Liver (tissue), 9 donors: Measurements from ENCODE around the gene CDKN2AIPNL. TPM values are rescaled to one million over a fixed set of nuclear protein-coding genes. Genes with fewer than 3 reads are reported as not detected.

ENCODE experiments used
- DNase-seq: peaks from one replicate; pipeline ENCODE4 v3.0.0-alpha.2; 2017; ENCODE audit warnings: low spot score
- H3K27ac ChIP-seq, 2 donors: one replicate each; pipeline ENCODE4 v1.7.0; 2013; ENCODE audit warnings: inconsistent platforms in 2 of 2, low read length in 2 of 2, control low read depth in 1 of 2, low read depth in 1 of 2, mild to moderate bottlenecking in 1 of 2
- H3K27me3 ChIP-seq, 4 donors: one replicate each; pipeline versions ENCODE4 v1.6.1 to v1.7.0; 2013; ENCODE audit warnings: low read length in 3 of 4, inconsistent platforms in 1 of 4, mild to moderate bottlenecking in 1 of 4, moderate library complexity in 1 of 4; ENCODE audit not compliant: control insufficient read depth in 4 of 4, insufficient read depth in 4 of 4
- H3K36me3 ChIP-seq, 4 donors: one replicate each; pipeline versions ENCODE4 v1.6.1 to v1.7.0; 2013; ENCODE audit warnings: low read length in 3 of 4, mild to moderate bottlenecking in 3 of 4, low read depth in 1 of 4, moderate library complexity in 1 of 4; ENCODE audit not compliant: control insufficient read depth in 4 of 4, insufficient read depth in 3 of 4
- H3K4me1 ChIP-seq, 4 donors: one replicate each; pipeline versions ENCODE4 v1.6.1 to v1.7.0; 2013; ENCODE audit warnings: low read length in 3 of 4, mild to moderate bottlenecking in 3 of 4, moderate library complexity in 1 of 4; ENCODE audit not compliant: control insufficient read depth in 4 of 4, insufficient read depth in 4 of 4
- H3K4me3 ChIP-seq, 3 donors: one replicate each; pipeline versions ENCODE4 v1.6.1 to v1.7.0; 2013; ENCODE audit warnings: low read length in 3 of 3, control low read depth in 1 of 3, low read depth in 1 of 3, mild to moderate bottlenecking in 1 of 3
- H3K9ac ChIP-seq, 2 donors: one replicate each; pipeline ENCODE4 v1.7.0; 2013; ENCODE audit warnings: low read length in 2 of 2, mild to moderate bottlenecking in 2 of 2, moderate library complexity in 2 of 2, control low read depth in 1 of 2, low read depth in 1 of 2
- H3K9me3 ChIP-seq, 4 donors: one replicate each; pipeline versions ENCODE4 v1.6.1 to v1.7.0; 2013; ENCODE audit warnings: low read length in 3 of 4; ENCODE audit not compliant: control insufficient read depth in 4 of 4
- EGR1 ChIP-seq, 2 donors: IDR thresholded peaks; 2 replicates each; pipeline ENCODE4 v1.6.1; 2016 to 2018; ENCODE audit warnings: antibody characterized with exemption in 2 of 2, low read depth in 2 of 2
- FOXA1 ChIP-seq: IDR thresholded peaks from 2 replicates; pipeline ENCODE4 v1.6.1; 2016; ENCODE audit warnings: antibody characterized with exemption
- FOXA2 ChIP-seq: IDR thresholded peaks from 2 replicates; pipeline ENCODE4 v1.6.1; 2016; ENCODE audit warnings: antibody characterized with exemption
- GABPA ChIP-seq, 2 donors: IDR thresholded peaks in 1 of 2; conservative IDR thresholded peaks in 1 of 2; 2 replicates each; pipeline ENCODE4 v1.6.1; 2016; ENCODE audit warnings: antibody characterized with exemption in 2 of 2, mild to moderate bottlenecking in 1 of 2, moderate library complexity in 1 of 2
- HNF4A ChIP-seq, 2 donors: conservative IDR thresholded peaks; 2 replicates each; pipeline ENCODE4 v1.6.1; 2016; ENCODE audit warnings: antibody characterized with exemption in 2 of 2, mild to moderate bottlenecking in 2 of 2
- HNF4G ChIP-seq: IDR thresholded peaks from 2 replicates; pipeline ENCODE4 v1.6.1; 2016; ENCODE audit warnings: antibody characterized with exemption
- JUND ChIP-seq, 2 donors: IDR thresholded peaks; 2 replicates each; pipeline ENCODE4 v1.6.1; 2016; ENCODE audit warnings: antibody characterized with exemption in 2 of 2
- RAD21 ChIP-seq, 2 donors: IDR thresholded peaks; 2 replicates each; pipeline ENCODE4 v1.6.1; 2016; ENCODE audit warnings: antibody characterized with exemption in 2 of 2, mild to moderate bottlenecking in 2 of 2
- RXRA ChIP-seq, 2 donors: IDR thresholded peaks; 2 replicates each; pipeline ENCODE4 v1.6.1; 2017 to 2018; ENCODE audit warnings: antibody characterized with exemption in 2 of 2, mild to moderate bottlenecking in 1 of 2
- SP1 ChIP-seq: IDR thresholded peaks from 2 replicates; pipeline ENCODE4 v1.6.1; 2018; ENCODE audit warnings: antibody characterized with exemption, mild to moderate bottlenecking
- TAF1 ChIP-seq: conservative IDR thresholded peaks from 2 replicates; pipeline ENCODE4 v1.6.1; 2016; ENCODE audit warnings: antibody characterized with exemption, mild to moderate bottlenecking
- YY1 ChIP-seq: IDR thresholded peaks from 2 replicates; pipeline ENCODE4 v1.6.1; 2016; ENCODE audit warnings: antibody characterized with exemption, mild to moderate bottlenecking
- WGBS: extraction: QIAGEN DNeasy Blood & Tissue Kit; methylation state at CpG from one replicate; pipeline ENCODE4 v1.1.7; 2013; 5-methylcytosine and 5-hydroxymethylcytosine counted together
- polyA plus RNA-seq, 2 donors: library from polyadenylated mRNA; stranded (reverse) in 1 of 2; unstranded in 1 of 2; fragments of 200-250 nt in 1 of 2; fragments of >200 nt in 1 of 2; fragmentation: Nextera tagmentation in 1 of 2; extraction: Ambion mirVana in 1 of 2; gene quantifications; one replicate each; pipeline versions ENCODE4 v1.2.1 to v1.2.3, GENCODE V29; 2013 to 2015
- total RNA-seq, 2 donors: library from RNA; depleted of rRNA; stranded (reverse); fragments of >200 nt; gene quantifications; one replicate each; pipeline ENCODE4 v1.2.3, GENCODE V29; 2014
- TF ChIP-seq, protein P1 (sequence below): IDR thresholded peaks from 2 replicates; pipeline ENCODE4 v1.6.1; 2016; ENCODE audit warnings: antibody characterized with exemption
- TF ChIP-seq, protein P2 (sequence below): IDR thresholded peaks from 2 replicates; pipeline ENCODE4 v1.6.1; 2016; ENCODE audit warnings: antibody characterized with exemption, mild to moderate bottlenecking
- TF ChIP-seq, protein P3 (sequence below): IDR thresholded peaks from 2 replicates; pipeline ENCODE4 v1.6.1; 2016; ENCODE audit warnings: antibody characterized with exemption
- TF ChIP-seq, protein P4 (sequence below): fragments of 150-350 bp; IDR thresholded peaks from 2 replicates; pipeline ENCODE4 v1.5.1; 2017; ENCODE audit warnings: improper control_type of control experiment, low read depth, low read length; ENCODE audit not compliant: missing input control
- donor health status: healthy.
- donor health status: healthy.
- donor health status: healthy.
- donor health status: healthy.
- donor health status: healthy.

CDKN2AIPNL gene
- total and polyA plus RNA-seq, 4 donors, result 7.2 to 13.3 (median 9.3) TPM

DNA sequence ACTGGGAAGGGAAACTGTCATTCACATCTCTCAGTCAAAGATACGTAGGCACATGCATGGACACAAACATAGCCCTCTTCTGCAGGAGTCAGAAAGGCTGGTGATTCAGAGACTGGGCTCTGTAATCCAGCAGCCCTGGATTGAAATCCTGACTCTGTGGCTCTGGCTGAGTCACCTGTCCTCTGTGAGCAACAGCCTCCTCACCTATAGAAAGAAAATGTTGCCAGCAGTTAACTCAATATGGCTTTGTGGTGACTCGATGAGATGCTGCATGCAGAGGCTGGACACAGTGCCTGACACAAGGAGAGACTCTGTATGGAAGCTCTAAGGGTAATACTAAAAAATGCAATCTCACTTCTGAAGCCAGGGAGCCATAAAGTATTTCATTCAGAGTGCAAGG lies 23.9 kb upstream of the CDKN2AIPNL start:
- 88% methylated on average over 2 of the region's 2 CpGs for WGBS
- Histone ChIP-seq H3K4me3 (no peak overlapping the region), H3K4me1 (peaks cover 11 to 42% (median 34%) of the 10 kb centered on the region in 4 donors), H3K9me3 (no peaks in the 10 kb centered on the region), H3K36me3 (no peaks in the 10 kb centered on the region), H3K27me3 (no peaks in the 10 kb centered on the region), H3K27ac (no peak overlapping the region), H3K9ac (no peak overlapping the region)
- no peak for DNase-seq
- TF ChIP-seq, protein P1, sequence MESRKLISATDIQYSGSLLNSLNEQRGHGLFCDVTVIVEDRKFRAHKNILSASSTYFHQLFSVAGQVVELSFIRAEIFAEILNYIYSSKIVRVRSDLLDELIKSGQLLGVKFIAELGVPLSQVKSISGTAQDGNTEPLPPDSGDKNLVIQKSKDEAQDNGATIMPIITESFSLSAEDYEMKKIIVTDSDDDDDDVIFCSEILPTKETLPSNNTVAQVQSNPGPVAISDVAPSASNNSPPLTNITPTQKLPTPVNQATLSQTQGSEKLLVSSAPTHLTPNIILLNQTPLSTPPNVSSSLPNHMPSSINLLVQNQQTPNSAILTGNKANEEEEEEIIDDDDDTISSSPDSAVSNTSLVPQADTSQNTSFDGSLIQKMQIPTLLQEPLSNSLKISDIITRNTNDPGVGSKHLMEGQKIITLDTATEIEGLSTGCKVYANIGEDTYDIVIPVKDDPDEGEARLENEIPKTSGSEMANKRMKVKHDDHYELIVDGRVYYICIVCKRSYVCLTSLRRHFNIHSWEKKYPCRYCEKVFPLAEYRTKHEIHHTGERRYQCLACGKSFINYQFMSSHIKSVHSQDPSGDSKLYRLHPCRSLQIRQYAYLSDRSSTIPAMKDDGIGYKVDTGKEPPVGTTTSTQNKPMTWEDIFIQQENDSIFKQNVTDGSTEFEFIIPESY, result no peak

DNA sequence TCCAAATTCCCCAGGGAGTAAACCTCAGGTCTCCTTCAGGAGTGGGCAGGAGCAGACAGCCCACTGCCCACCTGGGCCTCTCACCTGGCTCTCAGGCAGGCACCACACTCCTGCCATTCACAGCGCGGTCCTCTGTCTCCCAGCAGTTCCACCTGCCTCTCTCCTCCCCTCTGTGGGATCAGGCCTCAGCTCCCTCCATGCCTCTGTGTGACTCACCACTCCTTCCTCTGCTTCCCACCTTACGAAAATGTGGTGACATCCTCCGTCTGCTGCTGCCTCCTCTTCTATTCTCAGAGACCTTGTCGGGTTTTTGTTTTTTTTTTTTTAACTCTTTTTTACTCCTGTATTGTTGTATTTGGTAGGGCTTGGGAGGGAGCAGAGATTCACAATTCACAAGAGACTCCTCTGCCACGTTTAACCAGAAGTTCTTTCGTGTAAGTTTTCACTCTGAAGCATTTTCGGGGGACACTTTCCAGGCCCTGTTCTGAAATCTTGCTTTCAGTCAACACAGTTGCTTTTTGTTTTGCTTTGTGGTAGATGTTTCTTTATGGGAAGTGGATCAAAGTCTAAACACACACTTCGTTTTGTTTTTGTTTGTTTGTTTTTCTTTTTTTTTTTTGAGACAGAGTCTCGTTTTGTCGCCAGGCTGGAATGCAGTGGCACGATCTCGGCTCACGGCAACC lies 21.1 kb upstream of the CDKN2AIPNL start:
- Histone ChIP-seq H3K9me3 (no peaks in the 10 kb centered on the region), H3K27me3 (no peaks in the 10 kb centered on the region), H3K36me3 (no peaks in the 10 kb centered on the region), H3K27ac (peak overlapping the region; percentile 60 to 67), H3K9ac (peak overlapping the region in 1 of 2 donors; percentile 81), H3K4me3 (peak overlapping the region in 1 of 3 donors; percentile 16), H3K4me1 (peaks cover 10 to 28% (median 22%) of the 10 kb centered on the region in 4 donors)
- DNase-seq, result no peak
- TF ChIP-seq, protein P2, sequence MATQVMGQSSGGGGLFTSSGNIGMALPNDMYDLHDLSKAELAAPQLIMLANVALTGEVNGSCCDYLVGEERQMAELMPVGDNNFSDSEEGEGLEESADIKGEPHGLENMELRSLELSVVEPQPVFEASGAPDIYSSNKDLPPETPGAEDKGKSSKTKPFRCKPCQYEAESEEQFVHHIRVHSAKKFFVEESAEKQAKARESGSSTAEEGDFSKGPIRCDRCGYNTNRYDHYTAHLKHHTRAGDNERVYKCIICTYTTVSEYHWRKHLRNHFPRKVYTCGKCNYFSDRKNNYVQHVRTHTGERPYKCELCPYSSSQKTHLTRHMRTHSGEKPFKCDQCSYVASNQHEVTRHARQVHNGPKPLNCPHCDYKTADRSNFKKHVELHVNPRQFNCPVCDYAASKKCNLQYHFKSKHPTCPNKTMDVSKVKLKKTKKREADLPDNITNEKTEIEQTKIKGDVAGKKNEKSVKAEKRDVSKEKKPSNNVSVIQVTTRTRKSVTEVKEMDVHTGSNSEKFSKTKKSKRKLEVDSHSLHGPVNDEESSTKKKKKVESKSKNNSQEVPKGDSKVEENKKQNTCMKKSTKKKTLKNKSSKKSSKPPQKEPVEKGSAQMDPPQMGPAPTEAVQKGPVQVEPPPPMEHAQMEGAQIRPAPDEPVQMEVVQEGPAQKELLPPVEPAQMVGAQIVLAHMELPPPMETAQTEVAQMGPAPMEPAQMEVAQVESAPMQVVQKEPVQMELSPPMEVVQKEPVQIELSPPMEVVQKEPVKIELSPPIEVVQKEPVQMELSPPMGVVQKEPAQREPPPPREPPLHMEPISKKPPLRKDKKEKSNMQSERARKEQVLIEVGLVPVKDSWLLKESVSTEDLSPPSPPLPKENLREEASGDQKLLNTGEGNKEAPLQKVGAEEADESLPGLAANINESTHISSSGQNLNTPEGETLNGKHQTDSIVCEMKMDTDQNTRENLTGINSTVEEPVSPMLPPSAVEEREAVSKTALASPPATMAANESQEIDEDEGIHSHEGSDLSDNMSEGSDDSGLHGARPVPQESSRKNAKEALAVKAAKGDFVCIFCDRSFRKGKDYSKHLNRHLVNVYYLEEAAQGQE, result no peak
- TF ChIP-seq SP1, result peak; percentile 65
- no peak for TF ChIP-seq FOXA1
- TF ChIP-seq HNF4A (conservative IDR thresholded peaks at IDR 0.05), result peak; percentile 54 to 64
- TF ChIP-seq FOXA2, result peak; percentile 48
- 48% methylated on average over 14 of the region's 14 CpGs for WGBS

DNA sequence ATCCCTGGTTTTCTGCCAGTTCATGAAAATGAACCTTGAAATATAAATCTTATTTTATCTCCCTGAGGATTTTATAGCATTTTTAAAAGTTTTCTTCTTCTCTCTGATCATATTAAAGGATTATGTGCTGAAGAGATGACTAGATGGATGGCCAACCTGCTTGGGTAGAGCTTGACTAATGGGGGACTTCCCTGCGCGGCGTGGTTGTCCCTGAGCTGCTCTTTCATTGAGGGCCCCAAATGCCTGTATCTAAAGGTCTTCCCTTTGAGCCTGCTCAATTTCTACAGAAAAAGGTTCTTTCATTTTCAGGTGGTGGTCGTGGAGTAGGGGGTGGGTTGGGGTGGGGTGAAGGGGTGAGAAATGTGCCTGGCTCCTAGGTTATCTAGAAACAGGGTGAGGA lies 20.5 kb upstream of the CDKN2AIPNL start:
- no peaks in the 10 kb centered on the region for H3K9me3 ChIP-seq
- H3K36me3 ChIP-seq, result no peaks in the 10 kb centered on the region
- no peak overlapping the region for H3K27ac ChIP-seq
- 92% methylated on average over 4 of the region's 4 CpGs for WGBS
- no peak for DNase-seq
- no peak overlapping the region for H3K9ac ChIP-seq
- H3K27me3 ChIP-seq, result no peaks in the 10 kb centered on the region
- H3K4me3 ChIP-seq, result no peak overlapping the region
- peaks cover 5 to 22% (median 16%) of the 10 kb centered on the region in 4 donors for H3K4me1 ChIP-seq
- TF ChIP-seq RAD21 (IDR thresholded peaks at IDR 0.05), result no peak
- TF ChIP-seq, protein P2, result no peak
- no peak for TF ChIP-seq GABPA (IDR thresholded peaks at IDR 0.05 in 1 of 2, conservative IDR thresholded peaks at IDR 0.05 in 1 of 2)
- no peak for TF ChIP-seq YY1
- TF ChIP-seq EGR1 (IDR thresholded peaks at IDR 0.05; ENCODE audit: low read depth in 2 of 2), result no peak
- TF ChIP-seq, protein P3, sequence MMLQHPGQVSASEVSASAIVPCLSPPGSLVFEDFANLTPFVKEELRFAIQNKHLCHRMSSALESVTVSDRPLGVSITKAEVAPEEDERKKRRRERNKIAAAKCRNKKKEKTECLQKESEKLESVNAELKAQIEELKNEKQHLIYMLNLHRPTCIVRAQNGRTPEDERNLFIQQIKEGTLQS, result no peak
- TF ChIP-seq JUND (IDR thresholded peaks at IDR 0.05), result no peak
- no peak for TF ChIP-seq TAF1
- TF ChIP-seq HNF4G, result no peak
- no peak for TF ChIP-seq SP1
- TF ChIP-seq, protein P4, sequence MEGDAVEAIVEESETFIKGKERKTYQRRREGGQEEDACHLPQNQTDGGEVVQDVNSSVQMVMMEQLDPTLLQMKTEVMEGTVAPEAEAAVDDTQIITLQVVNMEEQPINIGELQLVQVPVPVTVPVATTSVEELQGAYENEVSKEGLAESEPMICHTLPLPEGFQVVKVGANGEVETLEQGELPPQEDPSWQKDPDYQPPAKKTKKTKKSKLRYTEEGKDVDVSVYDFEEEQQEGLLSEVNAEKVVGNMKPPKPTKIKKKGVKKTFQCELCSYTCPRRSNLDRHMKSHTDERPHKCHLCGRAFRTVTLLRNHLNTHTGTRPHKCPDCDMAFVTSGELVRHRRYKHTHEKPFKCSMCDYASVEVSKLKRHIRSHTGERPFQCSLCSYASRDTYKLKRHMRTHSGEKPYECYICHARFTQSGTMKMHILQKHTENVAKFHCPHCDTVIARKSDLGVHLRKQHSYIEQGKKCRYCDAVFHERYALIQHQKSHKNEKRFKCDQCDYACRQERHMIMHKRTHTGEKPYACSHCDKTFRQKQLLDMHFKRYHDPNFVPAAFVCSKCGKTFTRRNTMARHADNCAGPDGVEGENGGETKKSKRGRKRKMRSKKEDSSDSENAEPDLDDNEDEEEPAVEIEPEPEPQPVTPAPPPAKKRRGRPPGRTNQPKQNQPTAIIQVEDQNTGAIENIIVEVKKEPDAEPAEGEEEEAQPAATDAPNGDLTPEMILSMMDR, result no peak
- TF ChIP-seq RXRA (IDR thresholded peaks at IDR 0.05), result no peak
- TF ChIP-seq FOXA1, result no peak
